Uterus (tissue), 4 donors: ENCODE results near the gene SMC3. TPM values are rescaled to one million over a fixed set of nuclear protein-coding genes. Genes with fewer than 3 reads are reported as not detected.

Experiments used
- DNase-seq, 2 donors: peaks; one replicate each; pipeline ENCODE4 v3.0.0-alpha.2; 2019 to 2020
- H3K27ac ChIP-seq, 2 donors: fragments of 200-600 bp; sonication (generic); 1 replicate in 1 of 2; 2 replicates in 1 of 2; pipeline ENCODE4 v1.5.1; 2016 to 2018
- H3K27me3 ChIP-seq, 2 donors: fragments of 200-600 bp; sonication (generic); one replicate each; pipeline ENCODE4 v1.5.1; 2018 to 2019; ENCODE audit warnings: control low read depth in 1 of 2
- H3K36me3 ChIP-seq, 2 donors: fragments of 200-600 bp; sonication (generic); one replicate each; pipeline ENCODE4 v1.5.1; 2019; ENCODE audit warnings: control low read depth in 1 of 2
- H3K4me1 ChIP-seq, 2 donors: fragments of 200-600 bp; sonication (generic); one replicate each; pipeline ENCODE4 v1.5.1; 2018 to 2019; ENCODE audit warnings: control low read depth in 1 of 2
- H3K4me3 ChIP-seq, 2 donors: fragments of 200-600 bp; sonication (generic); 1 replicate in 1 of 2; 2 replicates in 1 of 2; pipeline ENCODE4 v1.5.1; 2018 to 2019; ENCODE audit warnings: mild to moderate bottlenecking in 1 of 2
- H3K9me3 ChIP-seq, 2 donors: fragments of 200-600 bp; sonication (generic); one replicate each; pipeline ENCODE4 v1.5.1; 2019; ENCODE audit warnings: control low read depth in 1 of 2
- POLR2A ChIP-seq, 2 donors: fragments of 450-650 bp; IDR thresholded peaks; one replicate each; pipeline ENCODE4 v1.6.1; 2016; ENCODE audit warnings: antibody characterized with exemption in 2 of 2, mild to moderate bottlenecking in 1 of 2, moderate library complexity in 1 of 2
- intact Hi-C: fragments of 100-400 bp; cut with DNase I; formaldehyde crosslinking; loops from one replicate; pipeline ENCODE4 v1.15.1; 2023; ENCODE audit warnings: low total_unique reads
- total RNA-seq, 4 donors: library from RNA; depleted of rRNA in 3 of 4; stranded (reverse); fragments of >200 nt in 3 of 4; gene quantifications; one replicate each; pipeline versions ENCODE4 v1.1.0 to v1.2.4, GENCODE V29; 2014 to 2023
- TF ChIP-seq, protein P1 (sequence below), 4 experiments: fragments of 200-600 bp in 2 of 4; fragments of 450-650 bp in 2 of 4; sonication (generic) in 2 of 4; IDR thresholded peaks; one replicate each; pipeline ENCODE4 v1.5.1; 2016 to 2019; ENCODE audit warnings: antibody characterized with exemption in 4 of 4, mild to moderate bottlenecking in 2 of 4, moderate library complexity in 1 of 4
- donor health status: DM: yes; HTN: yes; CAD: no.

Gene SMC3
- total RNA-seq, 4 donors from 2014 or later, result 12.4 to 45.3 (median 39.3) TPM

- no peak for TF ChIP-seq POLR2A (IDR thresholded peaks at IDR 0.05)
- Histone ChIP-seq H3K27me3 (peaks cover 3 to 34% of the 10 kb centered on the region in 2 donors), H3K9me3 (no peaks in the 10 kb centered on the region), H3K36me3 (no peaks in the 10 kb centered on the region), H3K27ac (no peak within 1 kb of the TSS), H3K4me3 (peak within 1 kb of the TSS; percentile 20 to 31), H3K4me1 (peaks cover 0 to 10% of the 10 kb centered on the region in 2 donors)
- no peak for DNase-seq
- intact Hi-C loops, result no loop called here
Observed at GRCh38 chr10:110643653-110644597, 76.4 kb downstream of the SMC3 start, which contains the start of gene RBM20. Gene RBM20 (plus strand): TSS chr10:110644336. CDS start chr10:110644455, 119 bp downstream.

GRCh38 chr10:110644598-110645462 lies 77.3 kb downstream of the SMC3 start:
- intact Hi-C loops, result no loop called here
- DNase-seq, result no peak
- no peaks in the 10 kb centered on the region for H3K9me3 ChIP-seq
- H3K4me1 ChIP-seq, result peaks cover 0 to 10% of the 10 kb centered on the region in 2 donors
- H3K27me3 ChIP-seq, result peaks cover 3 to 41% of the 10 kb centered on the region in 2 donors
- no peaks in the 10 kb centered on the region for H3K36me3 ChIP-seq
- no peak overlapping the region for H3K27ac ChIP-seq
- no peak for TF ChIP-seq POLR2A (IDR thresholded peaks at IDR 0.05)
- TF ChIP-seq, protein P1, sequence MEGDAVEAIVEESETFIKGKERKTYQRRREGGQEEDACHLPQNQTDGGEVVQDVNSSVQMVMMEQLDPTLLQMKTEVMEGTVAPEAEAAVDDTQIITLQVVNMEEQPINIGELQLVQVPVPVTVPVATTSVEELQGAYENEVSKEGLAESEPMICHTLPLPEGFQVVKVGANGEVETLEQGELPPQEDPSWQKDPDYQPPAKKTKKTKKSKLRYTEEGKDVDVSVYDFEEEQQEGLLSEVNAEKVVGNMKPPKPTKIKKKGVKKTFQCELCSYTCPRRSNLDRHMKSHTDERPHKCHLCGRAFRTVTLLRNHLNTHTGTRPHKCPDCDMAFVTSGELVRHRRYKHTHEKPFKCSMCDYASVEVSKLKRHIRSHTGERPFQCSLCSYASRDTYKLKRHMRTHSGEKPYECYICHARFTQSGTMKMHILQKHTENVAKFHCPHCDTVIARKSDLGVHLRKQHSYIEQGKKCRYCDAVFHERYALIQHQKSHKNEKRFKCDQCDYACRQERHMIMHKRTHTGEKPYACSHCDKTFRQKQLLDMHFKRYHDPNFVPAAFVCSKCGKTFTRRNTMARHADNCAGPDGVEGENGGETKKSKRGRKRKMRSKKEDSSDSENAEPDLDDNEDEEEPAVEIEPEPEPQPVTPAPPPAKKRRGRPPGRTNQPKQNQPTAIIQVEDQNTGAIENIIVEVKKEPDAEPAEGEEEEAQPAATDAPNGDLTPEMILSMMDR (IDR thresholded peaks at IDR 0.05), result no peak
- H3K4me3 ChIP-seq, result peak overlapping the region; percentile 20 to 31

DNA sequence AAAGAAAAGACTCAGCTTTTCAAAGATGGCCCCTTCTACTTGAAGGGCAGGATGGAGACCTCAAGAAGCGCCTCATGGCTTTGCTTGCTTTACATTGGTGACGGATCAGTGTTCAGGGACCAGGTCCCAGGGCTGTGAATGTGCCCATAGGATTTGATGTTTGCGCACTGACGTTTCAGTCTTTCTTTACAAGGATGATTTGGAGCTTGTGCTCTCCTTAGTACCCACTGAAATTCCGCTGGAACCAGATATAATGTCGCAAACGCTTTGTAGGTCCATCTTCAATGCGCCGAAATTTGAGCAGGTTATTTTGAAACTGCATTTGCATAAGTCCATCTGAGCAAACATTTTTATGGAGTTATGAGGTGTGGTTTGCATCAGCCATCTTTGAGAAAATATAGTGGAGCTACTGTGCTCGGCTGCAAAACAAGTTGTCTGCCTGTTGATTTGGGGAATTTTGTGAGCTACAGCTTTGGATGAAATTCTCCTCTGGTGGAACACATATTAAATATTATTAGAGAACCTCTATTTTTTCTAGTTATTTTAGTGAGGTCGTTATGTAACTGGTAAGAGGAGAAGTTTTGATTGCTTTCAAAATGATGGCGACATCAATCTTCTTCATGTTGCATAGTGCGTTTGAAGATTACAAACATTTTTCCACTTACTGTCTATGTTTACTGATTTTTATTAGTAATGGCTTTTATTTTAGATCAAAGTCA lies 79.1 kb downstream of the SMC3 start:
- intact Hi-C loops, result no loop called here
- Histone ChIP-seq H3K9me3 (no peaks in the 10 kb centered on the region), H3K27me3 (peaks cover 3 to 47% of the 10 kb centered on the region in 2 donors), H3K4me3 (no peak overlapping the region), H3K27ac (no peak overlapping the region), H3K4me1 (peaks cover 0 to 10% of the 10 kb centered on the region in 2 donors), H3K36me3 (no peaks in the 10 kb centered on the region)
- TF ChIP-seq, protein P1 (IDR thresholded peaks at IDR 0.05), result no peak
- TF ChIP-seq POLR2A (IDR thresholded peaks at IDR 0.05), result no peak
- no peak for DNase-seq

DNA sequence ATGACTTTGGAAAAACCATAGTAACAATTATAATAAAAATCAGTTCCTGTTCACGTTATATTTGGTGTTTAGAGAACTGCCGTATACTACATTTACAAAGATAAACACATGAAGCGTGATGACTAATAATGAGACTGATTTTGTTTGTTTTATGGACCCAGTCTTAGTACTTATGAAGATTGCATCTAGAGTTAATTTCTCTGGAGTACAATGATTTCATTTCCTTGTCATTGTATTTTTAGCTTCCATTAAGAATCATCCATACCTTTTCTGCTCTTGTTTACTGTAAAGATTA lies 79.6 kb downstream of the SMC3 start:
- no peak for DNase-seq
- Histone ChIP-seq H3K27ac (no peak overlapping the region), H3K4me3 (no peak overlapping the region), H3K27me3 (peaks cover 3 to 47% of the 10 kb centered on the region in 2 donors), H3K4me1 (peaks cover 0 to 10% of the 10 kb centered on the region in 2 donors), H3K36me3 (no peaks in the 10 kb centered on the region), H3K9me3 (no peaks in the 10 kb centered on the region)
- no peak for TF ChIP-seq POLR2A (IDR thresholded peaks at IDR 0.05)
- TF ChIP-seq, protein P1 (IDR thresholded peaks at IDR 0.05), result no peak
- intact Hi-C loops, result no loop called here

DNA sequence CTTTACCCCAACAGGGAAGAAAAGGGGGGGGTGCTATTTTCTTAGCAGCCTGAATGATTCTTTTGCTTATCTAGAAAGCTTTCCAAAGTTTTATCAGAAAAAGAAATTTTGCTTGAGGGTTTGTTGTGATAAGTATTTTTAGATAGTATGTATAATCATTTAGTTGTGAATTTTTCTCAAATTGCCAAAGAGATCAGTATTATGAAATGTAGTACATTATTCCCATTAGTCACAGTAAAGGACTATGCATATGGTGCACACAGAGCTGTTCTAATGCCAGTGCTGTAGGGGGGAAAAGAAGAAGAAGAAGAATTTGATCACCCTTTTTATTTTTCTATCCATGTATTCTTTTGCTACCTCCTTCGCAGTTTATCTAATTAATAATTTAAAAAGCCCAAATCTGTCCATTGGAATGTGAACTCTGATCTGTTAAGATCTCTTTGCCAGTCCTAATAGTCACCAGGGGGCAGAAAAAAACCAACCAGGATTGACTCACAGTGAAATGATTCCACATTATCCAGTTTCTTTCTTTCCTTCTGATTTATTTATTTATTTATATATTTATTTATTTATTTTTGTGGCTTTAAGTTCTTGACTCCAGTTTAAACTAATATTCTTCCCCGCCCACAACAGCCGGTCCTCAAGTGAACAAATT lies 81.3 kb downstream of the SMC3 start:
- Histone ChIP-seq H3K36me3 (no peaks in the 10 kb centered on the region), H3K27ac (no peak overlapping the region), H3K4me1 (peaks cover 0 to 8% of the 10 kb centered on the region in 2 donors), H3K9me3 (no peaks in the 10 kb centered on the region), H3K27me3 (peaks cover 0 to 47% of the 10 kb centered on the region in 2 donors), H3K4me3 (no peak overlapping the region)
- no peak for TF ChIP-seq POLR2A (IDR thresholded peaks at IDR 0.05)
- TF ChIP-seq, protein P1 (IDR thresholded peaks at IDR 0.05), result no peak
- intact Hi-C loops, result no loop called here
- DNase-seq, result no peak
